Psoas muscle (tissue), 8 donors: Measurements from ENCODE around the gene NAMPT. TPM values are rescaled to one million over a fixed set of nuclear protein-coding genes. Genes with fewer than 3 reads are reported as not detected.
A peak's percentile ranks its signal among the peaks of the same experiment; 100 is the strongest.

ENCODE experiments used
- ATAC-seq, 4 donors: fragments of 200-7000 bp; cut with Tn5 transposase; one replicate each; pipeline ENCODE4 v1.9.1; 2020; ENCODE audit warnings: moderate library complexity in 3 of 4, mild to moderate bottlenecking in 2 of 4
- DNase-seq, 2 donors: peaks; one replicate each; pipeline ENCODE4 v3.0.0-alpha.2; 2020
- H3K27ac ChIP-seq: fragments of 200-600 bp; one replicate; pipeline ENCODE4 v1.8.0; 2022
- H3K27me3 ChIP-seq, 3 donors: fragments of 200-600 bp in 1 of 3; one replicate each; pipeline versions ENCODE4 v1.6.1 to v1.8.0; 2013 to 2022; ENCODE audit warnings: low read length in 2 of 3, mild to moderate bottlenecking in 2 of 3, moderate library complexity in 1 of 3; ENCODE audit not compliant: insufficient read depth in 3 of 3
- H3K36me3 ChIP-seq, 2 donors: fragments of 200-600 bp in 1 of 2; one replicate each; pipeline versions ENCODE4 v1.6.1 to v1.8.0; 2013 to 2022; ENCODE audit warnings: low read depth in 1 of 2, mild to moderate bottlenecking in 1 of 2, moderate library complexity in 1 of 2; ENCODE audit not compliant: insufficient read depth in 1 of 2
- H3K4me1 ChIP-seq: fragments of 200-600 bp; one replicate; pipeline ENCODE4 v1.8.0; 2022
- H3K4me3 ChIP-seq: fragments of 200-600 bp; one replicate; pipeline ENCODE4 v1.8.0; 2022; ENCODE audit warnings: mild to moderate bottlenecking
- H3K9me3 ChIP-seq: fragments of 200-600 bp; one replicate; pipeline ENCODE4 v1.8.0; 2022
- WGBS, 3 donors: extraction: QIAGEN DNeasy Blood & Tissue Kit; methylation state at CpG; one replicate each; pipeline versions ENCODE4 v1.1.6 to v1.1.7; 2013; 5-methylcytosine and 5-hydroxymethylcytosine counted together
- intact Hi-C, 2 donors: fragments of 100-400 bp; cut with DNase I; formaldehyde crosslinking; loops; one replicate each; pipeline versions ENCODE4 v1.11.0 to v1.14.2; 2022
- polyA plus RNA-seq, 3 donors: library from polyadenylated mRNA; stranded (reverse); fragments of 200-250 nt; gene quantifications; one replicate each; pipeline ENCODE4 v1.2.3, GENCODE V29; 2013
- total RNA-seq, 4 donors: library from RNA; stranded (reverse); fragmentation: NEBNext Ultra II Directional in 2 of 4; extraction: Animal tissue kit (Norgen Biotek cat#: 25700) in 2 of 4; gene quantifications; one replicate each; pipeline versions ENCODE4 v1.2.1 to v1.2.4, GENCODE V29; 2021 to 2023
- TF ChIP-seq, protein P1 (sequence below): fragments of 200-600 bp; IDR thresholded peaks from one replicate; pipeline ENCODE4 v1.8.0; 2022; ENCODE audit warnings: antibody characterized with exemption
- donor health status: healthy with polysubstance abuse.
- donor health status: DM: no; HTN: no; CAD: no; lungs with moderate emphysema.
- donor health status: Bipolar disorder and iron deficiency.
- donor health status: healthy.
- donor health status: DM: yes; HTN: yes; CAD: no.
- donor health status: DM: no; HTN: no; CAD: no.
- donor health status: DM: no; HTN: no; CAD: no.
- donor health status: DM: yes; HTN: yes; CAD: no.

The NAMPT gene
- total and polyA plus RNA-seq, 7 donors, result 57.2 to 401 (median 130) TPM

DNA sequence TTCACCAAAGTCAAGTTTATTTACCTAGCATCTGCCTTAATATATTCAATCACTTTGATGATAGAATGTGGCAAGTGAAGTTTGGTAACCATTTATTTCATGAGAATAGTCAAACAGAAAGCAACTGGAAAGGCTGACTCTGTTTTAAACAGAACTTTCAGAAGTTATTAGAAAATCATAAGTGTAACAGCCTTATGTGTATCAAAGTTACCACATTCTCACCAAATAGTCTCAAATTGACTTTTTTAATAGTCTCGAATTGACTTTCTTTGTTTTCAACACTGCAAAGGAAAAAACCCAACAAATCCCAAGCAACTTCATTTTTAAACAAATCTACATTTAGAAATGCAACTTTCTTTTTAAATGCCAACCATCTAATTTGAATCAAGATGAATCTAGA lies 29.5 kb downstream of the NAMPT start:
- TF ChIP-seq, protein P1, sequence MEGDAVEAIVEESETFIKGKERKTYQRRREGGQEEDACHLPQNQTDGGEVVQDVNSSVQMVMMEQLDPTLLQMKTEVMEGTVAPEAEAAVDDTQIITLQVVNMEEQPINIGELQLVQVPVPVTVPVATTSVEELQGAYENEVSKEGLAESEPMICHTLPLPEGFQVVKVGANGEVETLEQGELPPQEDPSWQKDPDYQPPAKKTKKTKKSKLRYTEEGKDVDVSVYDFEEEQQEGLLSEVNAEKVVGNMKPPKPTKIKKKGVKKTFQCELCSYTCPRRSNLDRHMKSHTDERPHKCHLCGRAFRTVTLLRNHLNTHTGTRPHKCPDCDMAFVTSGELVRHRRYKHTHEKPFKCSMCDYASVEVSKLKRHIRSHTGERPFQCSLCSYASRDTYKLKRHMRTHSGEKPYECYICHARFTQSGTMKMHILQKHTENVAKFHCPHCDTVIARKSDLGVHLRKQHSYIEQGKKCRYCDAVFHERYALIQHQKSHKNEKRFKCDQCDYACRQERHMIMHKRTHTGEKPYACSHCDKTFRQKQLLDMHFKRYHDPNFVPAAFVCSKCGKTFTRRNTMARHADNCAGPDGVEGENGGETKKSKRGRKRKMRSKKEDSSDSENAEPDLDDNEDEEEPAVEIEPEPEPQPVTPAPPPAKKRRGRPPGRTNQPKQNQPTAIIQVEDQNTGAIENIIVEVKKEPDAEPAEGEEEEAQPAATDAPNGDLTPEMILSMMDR, result no peak
- H3K9me3 ChIP-seq, result no peaks in the 10 kb centered on the region
- H3K27ac ChIP-seq, result no peak overlapping the region
- no peaks in the 10 kb centered on the region for H3K4me1 ChIP-seq
- ATAC-seq, result no peak
- no peak for DNase-seq
- WGBS, 3 donors, result 93 to 100% (median 98%) methylated on average over 1 of the region's 1 CpG
- H3K27me3 ChIP-seq, result no peaks in the 10 kb centered on the region
- no peak overlapping the region for H3K4me3 ChIP-seq
- intact Hi-C loops, result no loop called here
- peaks cover 17 to 97% of the 10 kb centered on the region in 2 donors for H3K36me3 ChIP-seq

DNA sequence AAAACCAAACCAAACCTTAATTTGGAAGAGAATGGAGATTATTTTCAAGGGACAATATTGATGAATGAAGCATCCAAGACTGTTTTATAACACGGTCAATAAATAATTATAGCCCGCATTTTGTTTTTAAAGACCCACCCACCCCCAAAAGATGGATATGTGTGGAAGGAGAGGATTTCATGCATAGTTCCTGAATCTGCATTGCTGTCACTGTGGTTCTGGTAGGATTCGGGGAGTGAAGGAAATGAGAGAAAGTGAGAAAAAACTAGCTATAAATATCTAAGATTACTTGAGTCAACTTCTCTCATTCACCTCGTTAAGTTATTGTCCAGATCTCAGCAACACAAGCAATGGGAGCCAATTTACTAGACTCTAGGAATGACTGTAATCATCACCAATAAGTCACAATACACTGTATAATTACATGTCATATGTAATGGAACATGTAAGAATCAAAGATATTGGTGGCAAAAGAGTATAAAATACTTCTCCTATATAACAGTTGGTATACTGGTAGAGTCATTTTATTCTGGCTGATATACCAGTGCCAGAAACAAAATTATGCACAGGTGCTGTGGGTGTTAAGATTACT lies 30.2 kb downstream of the NAMPT start:
- ATAC-seq, result no peak
- TF ChIP-seq, protein P1, result no peak
- WGBS, 3 donors, result 83 to 91% (median 85%) methylated on average over 4 of the region's 4 CpGs

DNA sequence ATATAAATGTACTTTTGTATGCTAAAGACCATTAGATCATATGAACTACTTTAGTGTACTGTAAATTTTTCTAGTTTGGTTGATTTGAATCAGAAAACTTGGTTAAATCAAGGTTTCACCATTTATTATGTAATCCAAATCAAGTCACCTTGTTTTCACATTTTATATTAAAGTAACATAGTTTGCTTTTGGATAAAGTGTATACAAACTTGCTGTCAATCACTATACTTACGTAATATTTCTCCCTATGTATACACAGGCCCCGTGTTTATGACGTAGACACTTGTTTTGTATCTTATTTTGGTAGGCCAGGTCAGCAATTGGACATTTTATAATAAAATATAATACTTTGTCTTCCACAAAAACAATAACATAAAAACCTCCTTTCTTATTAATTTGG lies 32.2 kb downstream of the NAMPT start:
- H3K4me1 ChIP-seq, result no peaks in the 10 kb centered on the region
- H3K4me3 ChIP-seq, result no peak overlapping the region
- no peaks in the 10 kb centered on the region for H3K27me3 ChIP-seq
- no peaks in the 10 kb centered on the region for H3K9me3 ChIP-seq
- no peak overlapping the region for H3K27ac ChIP-seq
- intact Hi-C loops, result no loop called here
- TF ChIP-seq, protein P1, result no peak
- no peak for DNase-seq
- no peak for ATAC-seq
- H3K36me3 ChIP-seq, result peaks cover 11 to 97% of the 10 kb centered on the region in 2 donors
- 96 to 100% (median 98%) methylated on average over 3 of the region's 3 CpGs for WGBS, 3 donors

More for the DNA sequence above, 30.2 kb downstream of the NAMPT start:
- Histone ChIP-seq H3K36me3 (peaks cover 17 to 97% of the 10 kb centered on the region in 2 donors), H3K27me3 (no peaks in the 10 kb centered on the region), H3K4me3 (no peak overlapping the region), H3K27ac (no peak overlapping the region), H3K9me3 (no peaks in the 10 kb centered on the region), H3K4me1 (no peaks in the 10 kb centered on the region)
- intact Hi-C loops, result no loop called here
- no peak for DNase-seq

DNA sequence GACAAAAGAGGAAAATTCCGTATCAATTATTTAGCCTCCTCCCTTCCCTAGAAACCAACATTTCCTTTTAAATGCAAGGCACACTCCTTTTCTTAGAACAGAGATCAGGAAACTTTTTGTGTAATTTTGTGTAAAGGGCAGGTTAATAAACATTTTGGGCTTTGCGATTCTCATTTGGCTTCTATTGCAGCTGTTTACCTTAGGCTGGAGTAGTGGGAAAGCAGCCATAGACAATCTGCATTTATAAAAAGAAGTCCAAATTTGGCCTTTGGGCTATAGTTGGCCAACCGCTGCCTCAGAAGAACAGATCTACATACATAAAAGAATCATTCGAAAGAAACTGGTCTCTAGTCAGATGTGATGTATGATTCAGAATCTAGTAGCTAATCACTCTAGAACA lies 35.3 kb downstream of the NAMPT start:
- H3K27ac ChIP-seq, result no peak overlapping the region
- intact Hi-C loops, result no loop called here
- H3K27me3 ChIP-seq, result no peaks in the 10 kb centered on the region
- H3K4me1 ChIP-seq, result no peaks in the 10 kb centered on the region
- ATAC-seq (no peak), DNase-seq (no peak)
- H3K9me3 ChIP-seq, result no peaks in the 10 kb centered on the region
- 97 to 98% (median 98%) methylated on average over 4 of the region's 4 CpGs for WGBS, 3 donors
- TF ChIP-seq, protein P1, result no peak
- H3K4me3 ChIP-seq, result no peak overlapping the region
- H3K36me3 ChIP-seq, result peaks cover 11 to 71% of the 10 kb centered on the region in 2 donors

DNA sequence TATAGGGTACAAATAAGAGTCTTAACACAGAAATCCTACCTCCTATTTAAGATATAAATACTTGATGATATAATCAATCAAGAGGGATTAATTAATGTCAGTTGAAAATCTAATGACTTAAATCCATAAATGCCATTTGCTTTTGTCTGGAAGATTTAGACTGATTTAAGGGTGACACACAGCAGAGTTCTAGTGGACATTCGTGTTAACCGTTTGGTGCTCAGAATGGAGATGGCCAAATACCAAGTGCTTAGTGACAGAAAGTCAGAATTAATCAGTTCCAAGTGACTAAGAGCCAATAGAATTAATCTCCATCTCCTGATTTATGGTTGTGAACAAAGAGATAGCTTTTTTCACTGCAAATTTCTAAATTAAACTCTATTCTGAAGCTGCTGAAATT lies 36.2 kb downstream of the NAMPT start:
- TF ChIP-seq, protein P1, result no peak
- ATAC-seq, result peak in 1 of 4 donors; percentile 19
- intact Hi-C loops, result no loop called here
- Histone ChIP-seq H3K36me3 (peaks cover 8 to 62% of the 10 kb centered on the region in 2 donors), H3K9me3 (no peaks in the 10 kb centered on the region), H3K4me1 (no peaks in the 10 kb centered on the region), H3K4me3 (no peak overlapping the region), H3K27me3 (no peaks in the 10 kb centered on the region), H3K27ac (no peak overlapping the region)
- WGBS, 3 donors, result 96 to 100% (median 97%) methylated on average over 2 of the region's 2 CpGs
- DNase-seq, result no peak
